ENCODE data around the gene PHOSPHO1.

DNA sequence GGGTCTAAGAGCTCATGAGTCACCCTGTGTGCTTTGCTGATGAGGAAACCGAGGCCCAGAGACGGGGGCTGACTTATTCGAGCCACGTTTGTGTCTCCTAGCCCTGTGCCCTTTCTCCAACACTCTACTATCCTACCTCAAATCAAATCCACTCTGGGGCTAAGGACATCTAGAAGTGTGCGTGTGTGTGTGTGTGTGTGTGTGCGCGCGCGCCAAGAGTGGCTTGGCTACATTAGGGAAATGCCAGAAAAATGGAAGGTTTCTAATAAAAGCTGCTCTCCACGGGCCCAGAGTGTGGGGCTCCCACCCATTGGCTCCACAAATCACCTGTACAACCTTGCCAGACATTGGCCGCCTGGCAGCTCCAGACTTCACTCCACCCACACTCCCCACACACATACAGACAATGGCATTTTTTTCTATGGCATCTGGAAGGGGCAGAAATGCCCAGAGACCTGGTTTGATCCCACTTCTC is 30.3 kb upstream of the PHOSPHO1 start:
- TF ChIP-seq, protein P1, sequence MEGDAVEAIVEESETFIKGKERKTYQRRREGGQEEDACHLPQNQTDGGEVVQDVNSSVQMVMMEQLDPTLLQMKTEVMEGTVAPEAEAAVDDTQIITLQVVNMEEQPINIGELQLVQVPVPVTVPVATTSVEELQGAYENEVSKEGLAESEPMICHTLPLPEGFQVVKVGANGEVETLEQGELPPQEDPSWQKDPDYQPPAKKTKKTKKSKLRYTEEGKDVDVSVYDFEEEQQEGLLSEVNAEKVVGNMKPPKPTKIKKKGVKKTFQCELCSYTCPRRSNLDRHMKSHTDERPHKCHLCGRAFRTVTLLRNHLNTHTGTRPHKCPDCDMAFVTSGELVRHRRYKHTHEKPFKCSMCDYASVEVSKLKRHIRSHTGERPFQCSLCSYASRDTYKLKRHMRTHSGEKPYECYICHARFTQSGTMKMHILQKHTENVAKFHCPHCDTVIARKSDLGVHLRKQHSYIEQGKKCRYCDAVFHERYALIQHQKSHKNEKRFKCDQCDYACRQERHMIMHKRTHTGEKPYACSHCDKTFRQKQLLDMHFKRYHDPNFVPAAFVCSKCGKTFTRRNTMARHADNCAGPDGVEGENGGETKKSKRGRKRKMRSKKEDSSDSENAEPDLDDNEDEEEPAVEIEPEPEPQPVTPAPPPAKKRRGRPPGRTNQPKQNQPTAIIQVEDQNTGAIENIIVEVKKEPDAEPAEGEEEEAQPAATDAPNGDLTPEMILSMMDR (IDR thresholded peaks at IDR 0.05) = no peak
- TF ChIP-seq POLR2A (IDR thresholded peaks at IDR 0.05) = no peak

Data from ovary (tissue), 3 donors.